Measurements from ENCODE around the gene RPL13A. TPM values are rescaled to one million over a fixed set of nuclear protein-coding genes. Genes with fewer than 3 reads are reported as not detected.
A peak's percentile ranks its signal among the peaks of the same experiment; 100 is the strongest.
"Not testable (repeated sequence)": the region's sequence is repeated elsewhere in the genome, so short reads cannot be mapped to it uniquely, and the experiment has no call there.

Gene RPL13A
- total RNA-seq, 2 donors from 2014 or later: 1,758 to 2,456 TPM

DNA sequence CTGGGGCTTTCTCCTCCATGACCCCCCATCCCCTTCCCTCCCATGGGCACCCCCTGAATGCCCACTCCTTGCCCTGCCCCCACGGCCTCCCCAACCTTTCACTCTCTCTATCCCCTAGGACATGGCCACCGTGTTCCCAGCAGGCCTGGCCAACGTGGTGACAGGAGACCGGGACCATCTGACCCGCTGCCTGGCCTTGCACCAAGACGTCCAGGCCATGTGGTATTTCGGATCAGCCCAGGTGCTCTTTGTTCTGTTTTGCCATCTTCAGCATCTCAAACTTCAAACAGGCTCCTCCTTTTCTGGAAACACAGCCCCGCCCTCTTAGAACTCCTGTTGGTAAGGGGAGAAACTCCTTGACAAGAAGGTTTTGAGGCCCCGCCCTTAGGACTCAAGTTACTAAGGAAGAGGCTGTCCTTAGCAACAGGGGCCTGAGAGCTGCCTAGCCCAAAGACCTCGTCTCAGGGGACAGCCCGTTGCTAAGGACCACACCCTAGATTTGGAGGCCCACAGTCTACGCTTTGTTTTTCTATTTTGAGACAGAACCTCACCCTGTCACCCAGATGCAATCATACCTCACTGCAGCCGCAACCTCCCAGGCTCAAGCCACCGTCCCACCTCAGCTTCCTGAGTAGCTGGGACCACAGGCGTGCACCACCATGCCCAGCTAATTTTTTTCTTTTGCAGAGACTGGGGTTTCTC, 18.5 kb upstream of the RPL13A start:
- peak overlapping the region in 1 of 4 donors; percentile 40 for H3K27ac ChIP-seq
- intact Hi-C loops (cut with DNase I): no loop called here
- H3K27me3 ChIP-seq: no peaks in the 10 kb centered on the region
- H3K36me3 ChIP-seq (replicated peaks in 1 of 2; ENCODE audit: insufficient read depth in 1 of 2, low read depth in 2 of 2): peaks cover 0 to 7% of the 10 kb centered on the region in 2 donors
- ATAC-seq (peak; percentile 28), DNase-seq (peak in 3 of 4 donors; percentile 42 to 61 (median 55))
- WGBS, 2 donors: 65 to 85% methylated on average over 15 of the region's 15 CpGs
- no peak overlapping the region for H3K4me3 ChIP-seq
- TF ChIP-seq CTCF (IDR thresholded peaks at IDR 0.05) (no peak), POLR2A (IDR thresholded peaks at IDR 0.05) (no peak)
- H3K9me3 ChIP-seq: no peaks in the 10 kb centered on the region
- peaks cover 5% of the 10 kb centered on the region for H3K4me1 ChIP-seq

GRCh38 chr19:49469828-49470614, 17.4 kb upstream of the RPL13A start:
- TF ChIP-seq POLR2A (IDR thresholded peaks at IDR 0.05) (no peak), CTCF (IDR thresholded peaks at IDR 0.05) (peak in 2 of 7 experiments; percentile 6 to 22)
- no peak overlapping the region for H3K4me3 ChIP-seq
- H3K27ac ChIP-seq: no peak overlapping the region
- WGBS, 2 donors: 85 to 90% methylated on average over 20 to 24 of the region's 25 CpGs
- no peak for DNase-seq
- H3K4me1 ChIP-seq: peaks cover 6% of the 10 kb centered on the region
- no peak for ATAC-seq
- intact Hi-C loops (cut with DNase I): no loop called here
- no peaks in the 10 kb centered on the region for H3K27me3 ChIP-seq
- no peaks in the 10 kb centered on the region for H3K9me3 ChIP-seq
- H3K36me3 ChIP-seq (replicated peaks in 1 of 2; ENCODE audit: insufficient read depth in 1 of 2, low read depth in 2 of 2): peaks cover 0 to 7% of the 10 kb centered on the region in 2 donors

DNA sequence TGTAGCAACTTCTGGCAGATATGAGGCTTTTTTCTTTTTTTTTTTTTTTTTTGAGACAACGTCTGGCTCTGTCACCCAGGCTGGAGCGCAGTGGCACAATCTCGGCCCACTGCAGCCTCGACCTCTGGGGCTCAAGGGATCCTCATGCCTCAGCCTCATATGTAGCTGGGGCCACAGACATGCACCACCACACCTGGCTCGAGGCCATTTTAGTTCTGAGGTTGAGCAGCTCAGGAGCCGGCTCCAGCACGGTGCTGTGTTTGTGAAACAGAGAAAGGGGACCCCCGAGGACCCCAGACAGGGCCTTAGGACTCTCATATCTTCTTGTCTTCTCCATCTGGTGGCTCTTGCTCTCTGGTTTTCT, 16.8 kb upstream of the RPL13A start:
- Histone ChIP-seq H3K4me1 (peaks cover 6% of the 10 kb centered on the region), H3K4me3 (no peak overlapping the region), H3K27me3 (no peaks in the 10 kb centered on the region), H3K9me3 (no peaks in the 10 kb centered on the region), H3K27ac (no peak overlapping the region), H3K36me3 (replicated peaks in 1 of 2; ENCODE audit: insufficient read depth in 1 of 2, low read depth in 2 of 2) (peaks cover 0 to 7% of the 10 kb centered on the region in 2 donors)
- DNase-seq (no peak), ATAC-seq (no peak)
- WGBS, 2 donors: 58 to 67% methylated on average over 5 to 8 of the region's 8 CpGs
- no peak for TF ChIP-seq POLR2A (IDR thresholded peaks at IDR 0.05)
- no peak for TF ChIP-seq CTCF (IDR thresholded peaks at IDR 0.05)
- intact Hi-C loops (cut with DNase I): no loop called here

DNA sequence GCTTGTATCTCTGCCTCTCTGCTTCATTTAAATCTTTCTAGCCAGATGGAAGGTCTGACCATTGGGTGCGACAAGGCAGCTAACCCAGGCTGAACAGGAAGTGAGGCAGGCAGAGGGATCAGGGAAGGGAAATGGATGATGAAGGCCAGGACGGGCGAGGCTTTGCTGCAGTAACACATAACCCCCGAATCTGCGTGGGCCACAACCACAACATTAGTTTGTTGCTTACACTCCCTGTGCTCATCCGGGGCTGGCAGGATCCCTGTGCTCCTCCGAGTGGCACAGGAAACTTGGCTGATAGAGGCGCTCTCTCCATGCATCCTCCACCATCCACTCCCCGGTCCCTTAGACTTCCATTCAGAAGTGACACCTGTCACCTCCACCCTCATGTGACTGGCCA, 14.5 kb upstream of the RPL13A start:
- Histone ChIP-seq H3K9me3 (no peaks in the 10 kb centered on the region), H3K4me3 (no peak overlapping the region), H3K27ac (no peak overlapping the region), H3K4me1 (peaks cover 6% of the 10 kb centered on the region), H3K27me3 (no peaks in the 10 kb centered on the region), H3K36me3 (replicated peaks in 1 of 2; ENCODE audit: insufficient read depth in 1 of 2, low read depth in 2 of 2) (no peaks in the 10 kb centered on the region)
- 63 to 86% methylated on average over 9 of the region's 9 CpGs for WGBS, 2 donors
- intact Hi-C loops (cut with DNase I): no loop called here
- no peak for TF ChIP-seq POLR2A (IDR thresholded peaks at IDR 0.05)
- TF ChIP-seq CTCF (IDR thresholded peaks at IDR 0.05): no peak
- no peak for DNase-seq
- ATAC-seq: no peak

DNA sequence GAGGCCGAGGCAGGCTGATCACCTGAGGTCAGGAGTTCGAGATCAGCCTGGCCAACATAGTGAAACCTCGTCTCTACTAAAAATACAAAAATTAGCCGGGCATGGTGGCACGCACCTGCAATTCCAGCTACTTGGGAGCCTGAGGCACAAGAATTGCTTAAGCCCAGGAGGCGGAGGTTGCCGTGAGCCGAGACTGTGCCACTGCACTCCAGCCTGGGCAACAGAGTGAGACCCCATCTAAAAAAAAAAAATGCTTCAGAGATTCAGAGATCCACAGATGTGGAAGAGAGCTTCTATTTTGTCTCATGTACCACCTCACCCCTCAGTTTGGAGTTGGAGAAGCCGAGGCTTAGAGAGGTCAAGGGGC, 13.9 kb upstream of the RPL13A start:
- H3K27me3 ChIP-seq; DNase-seq; H3K4me3 ChIP-seq; H3K4me1 ChIP-seq; intact Hi-C loops (cut with DNase I); ATAC-seq; H3K36me3 ChIP-seq (replicated peaks in 1 of 2; ENCODE audit: insufficient read depth in 1 of 2, low read depth in 2 of 2); H3K9me3 ChIP-seq: not testable (repeated sequence)
- WGBS, 2 donors: 47 to 65% methylated on average over 3 to 9 of the region's 9 CpGs
- H3K27ac ChIP-seq: peak overlapping the region in 3 of 4 donors; percentile 60 to 75 (median 66)

All from body of pancreas (tissue), 4 donors.